ENCODE data around the gene TMEM123. TPM values are rescaled to one million over a fixed set of nuclear protein-coding genes. Genes with fewer than 3 reads are reported as not detected.

The TMEM123 gene
- total and polyA plus RNA-seq, 2 of the 8 experiments (the other 6 are each of a cell fraction or from before 2014, with no cell fraction given), result 75.5 to 80.1 TPM

GRCh38 chr11:102398297-102398696 lies 54.3 kb downstream of the TMEM123 start (continued):
- no peak for TF ChIP-seq CHD7 (IDR thresholded peaks at IDR 0.05; ENCODE audit: insufficient replicate concordance, low read length)
- TF ChIP-seq GABPA (IDR thresholded peaks at IDR 0.05; ENCODE audit: borderline replicate concordance, insufficient read depth, low read length), result no peak
- TF ChIP-seq CTBP2 (IDR thresholded peaks at IDR 0.05; ENCODE audit: borderline replicate concordance, insufficient read depth, insufficient read length, low read length), result no peak
- no peak for TF ChIP-seq SIX5 (IDR thresholded peaks at IDR 0.05; ENCODE audit: low read depth, low read length)
- TF ChIP-seq YY1 (IDR thresholded peaks at IDR 0.05; ENCODE audit: low read depth, low read length), result no peak
- TF ChIP-seq PHF8 (conservative IDR thresholded peaks at IDR 0.05; ENCODE audit: low read depth, low read length), result no peak
- TF ChIP-seq SAP30 (IDR thresholded peaks at IDR 0.05; ENCODE audit: insufficient read depth, insufficient replicate concordance, low read length), result no peak
- no peak for TF ChIP-seq CBX8 (IDR thresholded peaks at IDR 0.05; ENCODE audit: borderline replicate concordance, low read depth, low read length)
- no peak for TF ChIP-seq HDAC2 (IDR thresholded peaks at IDR 0.05; ENCODE audit: borderline replicate concordance in 1 of 2, low read depth in 2 of 2, low read length in 2 of 2)
- no peak for TF ChIP-seq POLR2AphosphoS5 (IDR thresholded peaks at IDR 0.05; ENCODE audit: low read depth, low read length)
- no peak for TF ChIP-seq TCF12 (IDR thresholded peaks at IDR 0.05; ENCODE audit: low read depth, low read length)
- TF ChIP-seq CREB1 (IDR thresholded peaks at IDR 0.05), result no peak
